Upper lobe of left lung (tissue), 4 donors: Measurements from ENCODE around the gene RASGRP4.

Source experiments
- CTCF ChIP-seq, 6 experiments: fragments of 450-650 bp in 4 of 6; fragments of 200-600 bp in 2 of 6; sonication (generic) in 2 of 6; IDR thresholded peaks; one replicate each; pipeline ENCODE4 v1.5.1; 2016 to 2019; ENCODE audit warnings: antibody characterized with exemption in 6 of 6
- POLR2A ChIP-seq, 4 donors: fragments of 450-650 bp; IDR thresholded peaks; one replicate each; pipeline ENCODE4 v1.5.1; 2016 to 2017; ENCODE audit warnings: antibody characterized with exemption in 4 of 4, mild to moderate bottlenecking in 2 of 4
- POLR2AphosphoS5 ChIP-seq, 2 donors: sonication (generic); formaldehyde crosslinking; IDR thresholded peaks; one replicate each; pipeline ENCODE4 v1.5.1; 2017; ENCODE audit warnings: antibody characterized with exemption in 2 of 2

- peak; percentile 33 to 53 for TF ChIP-seq POLR2AphosphoS5 (IDR thresholded peaks at IDR 0.05)
- TF ChIP-seq CTCF (IDR thresholded peaks at IDR 0.05), result peak; percentile 95 to 100 (median 100)
- peak in 1 of 4 donors; percentile 65 for TF ChIP-seq POLR2A (IDR thresholded peaks at IDR 0.05)
These were observed 22.9 kb downstream of the RASGRP4 start, which contains the start of gene FAM98C for GRCh38 chr19:38402967-38403674.
